GM12878 (cell line): ENCODE measurements around the gene CCDC88A. TPM values are rescaled to one million over a fixed set of nuclear protein-coding genes. Genes with fewer than 3 reads are reported as not detected.
"Not testable (repeated sequence)": the region's sequence is repeated elsewhere in the genome, so short reads cannot be mapped to it uniquely, and the experiment has no call there.

Source experiments
- ATAC-seq: fragments of 200-7000 bp; cut with Tn5 transposase; 3 replicates; pipeline ENCODE4 v1.9.1; 2020; ENCODE audit warnings: mild to moderate bottlenecking, moderate library complexity
- BruUV-seq: library from RNA; stranded (reverse); fragments of 400-500 nt; replicated peaks from 2 replicates; lab custom pipeline; 2021; lab: Mats Ljungman, UMichigan
- CTCF ChIA-PET: fragments of 300-600 bp; sonication (Branson Sonifier 250); formaldehyde crosslinking; extraction: SDS; loops from one replicate; lab custom pipeline; 2021; ENCODE audit warnings: inconsistent platforms; lab: Yijun Ruan, JAX
- POLR2A ChIA-PET: fragments of 350-600 bp; formaldehyde crosslinking; extraction: SDS; loops from one replicate; lab custom pipeline; 2021; ENCODE audit warnings: inconsistent platforms; lab: Charles Lee
- RAD21 ChIA-PET: fragments of 300-600 bp; sonication (Branson Sonifier 250); formaldehyde crosslinking; loops from one replicate; lab custom pipeline; 2023; ENCODE audit warnings: antibody characterized with exemption; ENCODE audit not compliant: unreplicated experiment; lab: Charles Lee
- SMC1A ChIA-PET: fragments of 300-600 bp; sonication (Branson Sonifier 250); formaldehyde crosslinking; loops from one replicate; lab custom pipeline; 2023; ENCODE audit not compliant: unreplicated experiment, uncharacterized antibody; lab: Charles Lee
- DNase-seq: peaks from one replicate; pipeline ENCODE4 v3.0.0-alpha.2; 2011; ENCODE audit warnings: low read depth, low spot score
- FAIRE-seq: peaks from 3 replicates; lab custom pipeline; 2011; peaks lifted over from hg19 to GRCh38; lab: Jason Lieb, UNC
- H2AFZ ChIP-seq: 2 replicates; pipeline ENCODE4 v1.6.0; 2011; ENCODE audit warnings: low read depth, low read length, control low read depth; ENCODE audit not compliant: control insufficient read depth
- H3K27ac ChIP-seq: 2 replicates; pipeline ENCODE4 v1.5.1; 2011; ENCODE audit warnings: control low read depth; ENCODE audit not compliant: control insufficient read depth, insufficient read depth
- H3K27me3 ChIP-seq, 2 experiments: replicated peaks in 1 of 2; 2 replicates each; pipeline versions ENCODE4 v1.6.0 to v1.6.1; 2011; ENCODE audit warnings: low read length in 1 of 2; ENCODE audit not compliant: control insufficient read depth in 2 of 2, insufficient read depth in 2 of 2
- H3K36me3 ChIP-seq, 2 experiments: 2 replicates each; pipeline ENCODE4 v1.5.1; 2011; ENCODE audit warnings: low read length in 1 of 2; ENCODE audit not compliant: control insufficient read depth in 2 of 2, insufficient read depth in 2 of 2
- H3K4me1 ChIP-seq: 2 replicates; pipeline ENCODE4 v1.6.1; 2011; ENCODE audit warnings: mild to moderate bottlenecking, low read length, moderate library complexity, mixed read lengths; ENCODE audit not compliant: control insufficient read depth, insufficient read depth
- H3K4me2 ChIP-seq: 2 replicates; pipeline ENCODE4 v1.6.0; 2011; ENCODE audit warnings: control low read depth; ENCODE audit not compliant: control insufficient read depth, insufficient read depth
- H3K4me3 ChIP-seq: fragments of 200-600 bp; sonication (generic); 2 replicates; pipeline ENCODE4 v1.5.1; 2016
- H3K79me2 ChIP-seq: 2 replicates; pipeline ENCODE4 v1.6.0; 2011; ENCODE audit warnings: low read length; ENCODE audit not compliant: control insufficient read depth, insufficient read depth
- H3K9ac ChIP-seq: 2 replicates; pipeline ENCODE4 v1.8.0; 2011; ENCODE audit warnings: low read length, control low read depth, mixed read lengths; ENCODE audit not compliant: control insufficient read depth, insufficient read depth
- H3K9me3 ChIP-seq: replicated peaks from 3 replicates; pipeline ENCODE4 v1.5.1; 2011; ENCODE audit warnings: mild to moderate bottlenecking, low read length; ENCODE audit not compliant: control insufficient read depth, insufficient read depth
- H4K20me1 ChIP-seq: 2 replicates; pipeline ENCODE4 v1.6.0; 2011; ENCODE audit not compliant: control insufficient read depth, insufficient read depth
- CEBPB ChIP-seq, 2 experiments: fragments of 150-350 bp in 1 of 2; IDR thresholded peaks; 2 replicates each; pipeline ENCODE4 v1.6.1; 2012 to 2014; ENCODE audit warnings: low read depth in 2 of 2, low read length in 2 of 2, borderline replicate concordance in 1 of 2, inconsistent platforms in 1 of 2
- CHD4 ChIP-seq: fragments of 200-600 bp; sonication (generic); IDR thresholded peaks from 2 replicates; pipeline ENCODE4 v1.6.1; 2016; ENCODE audit warnings: mild to moderate bottlenecking
- SREBF2 ChIP-seq: IDR thresholded peaks from 2 replicates; pipeline ENCODE4 v1.6.1; 2012; ENCODE audit warnings: mild to moderate bottlenecking, low read length
- WGBS: methylation state at CpG from one replicate; pipeline ENCODE4 v1.1.6; 2016; ENCODE audit warnings: low lambda C conversion rate; ENCODE audit not compliant: insufficient replicate concordance, insufficient coverage; ENCODE audit errors: missing lambda C conversion rate; 5-methylcytosine and 5-hydroxymethylcytosine counted together
- in situ Hi-C: fragments of 300-500 bp; cut with MboI; formaldehyde crosslinking; loops from 9 replicates; pipeline ENCODE4 v1.14.3; 2018; ENCODE audit warnings: mixed read lengths
- intact Hi-C: fragments of 100-400 bp; cut with micrococcal nuclease; formaldehyde crosslinking; loops from one replicate; pipeline ENCODE4 v1.14.2; 2022; ENCODE audit not compliant: unreplicated experiment
- polyA plus RNA-seq, 11 experiments: library from polyadenylated mRNA; depleted of rRNA in 4 of 11; unstranded in 6 of 11; stranded (reverse) in 5 of 11; fragments of >200 nt; fragmentation: Nextera tagmentation in 4 of 11; fragmentation: Illumina TruSeq in 1 of 11; extraction: Ambion mirVana in 4 of 11; extraction: Trizol in 1 of 11; gene quantifications; 1 replicate in 1 of 11; 2 replicates in 10 of 11; pipeline versions ENCODE4 v1.2.1 to v1.2.3, GENCODE V29; 2011 to 2016; ENCODE audit warnings: inconsistent platforms in 2 of 11, missing spikeins in 2 of 11, low read depth in 1 of 11
- total RNA-seq, 4 experiments: library from RNA; depleted of rRNA in 3 of 4; stranded (reverse); fragments of >200 nt in 3 of 4; fragmentation: Illumina TruSeq in 1 of 4; extraction: Trizol in 1 of 4; gene quantifications; 2 replicates each; pipeline versions ENCODE4 v1.2.1 to v1.2.3, GENCODE V29; 2013 to 2021
- TF ChIP-seq, protein P1 (sequence below): fragments of 450-650 bp; conservative IDR thresholded peaks from 2 replicates; pipeline ENCODE4 v1.6.1; 2017; ENCODE audit warnings: mild to moderate bottlenecking, moderate library complexity
- TF ChIP-seq, protein P2 (sequence below): IDR thresholded peaks from 2 replicates; pipeline ENCODE4 v1.6.1; 2012; ENCODE audit warnings: improper control_type of control experiment, low read depth, low read length; ENCODE audit not compliant: insufficient replicate concordance

CCDC88A gene
- total and polyA plus RNA-seq, 10 of the 15 experiments (the other 5 are each of a cell fraction or from before 2014, with no cell fraction given): 1.8 to 71.6 (median 45.9) TPM

GRCh38 chr2:55357164-55357563 lies 62.5 kb downstream of the CCDC88A start (continued):
- TF ChIP-seq, protein P1, sequence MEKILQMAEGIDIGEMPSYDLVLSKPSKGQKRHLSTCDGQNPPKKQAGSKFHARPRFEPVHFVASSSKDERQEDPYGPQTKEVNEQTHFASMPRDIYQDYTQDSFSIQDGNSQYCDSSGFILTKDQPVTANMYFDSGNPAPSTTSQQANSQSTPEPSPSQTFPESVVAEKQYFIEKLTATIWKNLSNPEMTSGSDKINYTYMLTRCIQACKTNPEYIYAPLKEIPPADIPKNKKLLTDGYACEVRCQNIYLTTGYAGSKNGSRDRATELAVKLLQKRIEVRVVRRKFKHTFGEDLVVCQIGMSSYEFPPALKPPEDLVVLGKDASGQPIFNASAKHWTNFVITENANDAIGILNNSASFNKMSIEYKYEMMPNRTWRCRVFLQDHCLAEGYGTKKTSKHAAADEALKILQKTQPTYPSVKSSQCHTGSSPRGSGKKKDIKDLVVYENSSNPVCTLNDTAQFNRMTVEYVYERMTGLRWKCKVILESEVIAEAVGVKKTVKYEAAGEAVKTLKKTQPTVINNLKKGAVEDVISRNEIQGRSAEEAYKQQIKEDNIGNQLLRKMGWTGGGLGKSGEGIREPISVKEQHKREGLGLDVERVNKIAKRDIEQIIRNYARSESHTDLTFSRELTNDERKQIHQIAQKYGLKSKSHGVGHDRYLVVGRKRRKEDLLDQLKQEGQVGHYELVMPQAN: no peak

- POLR2A ChIA-PET, BruUV-seq, H3K4me2 ChIP-seq, in situ Hi-C loops, RAD21 ChIA-PET, H3K27me3 ChIP-seq, H3K9me3 ChIP-seq, FAIRE-seq, CTCF ChIA-PET, intact Hi-C loops, H3K36me3 ChIP-seq, H2AFZ ChIP-seq, H3K9ac ChIP-seq, H3K27ac ChIP-seq, H4K20me1 ChIP-seq, ATAC-seq, DNase-seq, H3K4me3 ChIP-seq, H3K4me1 ChIP-seq, H3K79me2 ChIP-seq: not testable (repeated sequence)
- SMC1A ChIA-PET: interaction anchor here (1.2 kb wide), 1 partner anchor 10 kb away, joined by 3 read pairs; no protein-coding TSS in a partner anchor
- 78% methylated on average over 2 of the region's 2 CpGs for WGBS
Measured at GRCh38 chr2:55356136-55356535, 63.5 kb downstream of the CCDC88A start.

DNA sequence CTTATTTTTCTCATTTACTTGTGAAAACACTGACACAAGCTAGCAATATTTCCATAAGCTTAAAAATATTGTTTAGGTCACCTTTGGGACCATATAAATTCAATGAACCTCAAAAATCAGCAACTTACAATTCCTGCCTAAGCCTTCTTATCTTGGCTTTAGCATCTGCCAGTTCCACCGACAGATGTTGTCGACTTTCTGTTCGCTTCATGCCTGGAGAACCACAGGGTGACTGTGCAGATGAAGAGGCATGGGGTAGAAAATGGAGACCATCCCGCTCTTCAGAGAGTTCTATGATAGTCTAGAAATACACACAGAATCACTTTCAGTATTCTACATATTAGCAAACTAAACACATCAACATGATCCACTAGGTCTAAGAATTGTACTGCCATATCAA lies 64.2 kb downstream of the CCDC88A start:
- Histone ChIP-seq H4K20me1 (no peaks in the 10 kb centered on the region), H3K79me2 (no peaks in the 10 kb centered on the region), H3K36me3 (no peaks in the 10 kb centered on the region; a peak in 1 of 4 replicates), H3K27me3 (no peaks in the 10 kb centered on the region), H3K9me3 (no peaks in the 10 kb centered on the region), H2AFZ (no peak overlapping the region), H3K9ac (no peak overlapping the region), H3K4me3 (no peak overlapping the region), H3K4me1 (no peaks in the 10 kb centered on the region), H3K27ac (no peak overlapping the region), H3K4me2 (no peak overlapping the region)
- TF ChIP-seq CEBPB (IDR thresholded peaks at IDR 0.05; ENCODE audit: borderline replicate concordance in 1 of 2, low read depth in 2 of 2, low read length in 2 of 2): no peak
- no peak for TF ChIP-seq CHD4
- no peak for TF ChIP-seq SREBF2
- TF ChIP-seq, protein P2, sequence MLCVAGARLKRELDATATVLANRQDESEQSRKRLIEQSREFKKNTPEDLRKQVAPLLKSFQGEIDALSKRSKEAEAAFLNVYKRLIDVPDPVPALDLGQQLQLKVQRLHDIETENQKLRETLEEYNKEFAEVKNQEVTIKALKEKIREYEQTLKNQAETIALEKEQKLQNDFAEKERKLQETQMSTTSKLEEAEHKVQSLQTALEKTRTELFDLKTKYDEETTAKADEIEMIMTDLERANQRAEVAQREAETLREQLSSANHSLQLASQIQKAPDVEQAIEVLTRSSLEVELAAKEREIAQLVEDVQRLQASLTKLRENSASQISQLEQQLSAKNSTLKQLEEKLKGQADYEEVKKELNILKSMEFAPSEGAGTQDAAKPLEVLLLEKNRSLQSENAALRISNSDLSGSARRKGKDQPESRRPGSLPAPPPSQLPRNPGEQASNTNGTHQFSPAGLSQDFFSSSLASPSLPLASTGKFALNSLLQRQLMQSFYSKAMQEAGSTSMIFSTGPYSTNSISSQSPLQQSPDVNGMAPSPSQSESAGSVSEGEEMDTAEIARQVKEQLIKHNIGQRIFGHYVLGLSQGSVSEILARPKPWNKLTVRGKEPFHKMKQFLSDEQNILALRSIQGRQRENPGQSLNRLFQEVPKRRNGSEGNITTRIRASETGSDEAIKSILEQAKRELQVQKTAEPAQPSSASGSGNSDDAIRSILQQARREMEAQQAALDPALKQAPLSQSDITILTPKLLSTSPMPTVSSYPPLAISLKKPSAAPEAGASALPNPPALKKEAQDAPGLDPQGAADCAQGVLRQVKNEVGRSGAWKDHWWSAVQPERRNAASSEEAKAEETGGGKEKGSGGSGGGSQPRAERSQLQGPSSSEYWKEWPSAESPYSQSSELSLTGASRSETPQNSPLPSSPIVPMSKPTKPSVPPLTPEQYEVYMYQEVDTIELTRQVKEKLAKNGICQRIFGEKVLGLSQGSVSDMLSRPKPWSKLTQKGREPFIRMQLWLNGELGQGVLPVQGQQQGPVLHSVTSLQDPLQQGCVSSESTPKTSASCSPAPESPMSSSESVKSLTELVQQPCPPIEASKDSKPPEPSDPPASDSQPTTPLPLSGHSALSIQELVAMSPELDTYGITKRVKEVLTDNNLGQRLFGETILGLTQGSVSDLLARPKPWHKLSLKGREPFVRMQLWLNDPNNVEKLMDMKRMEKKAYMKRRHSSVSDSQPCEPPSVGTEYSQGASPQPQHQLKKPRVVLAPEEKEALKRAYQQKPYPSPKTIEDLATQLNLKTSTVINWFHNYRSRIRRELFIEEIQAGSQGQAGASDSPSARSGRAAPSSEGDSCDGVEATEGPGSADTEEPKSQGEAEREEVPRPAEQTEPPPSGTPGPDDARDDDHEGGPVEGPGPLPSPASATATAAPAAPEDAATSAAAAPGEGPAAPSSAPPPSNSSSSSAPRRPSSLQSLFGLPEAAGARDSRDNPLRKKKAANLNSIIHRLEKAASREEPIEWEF: no peak
- no peak for FAIRE-seq
- ChIA-PET CTCF (no interaction called here), POLR2A (no interaction called here), RAD21 (no interaction called here), SMC1A (no interaction called here)
- no TSS peak for BruUV-seq
- in situ Hi-C loops: no loop called here
- no peak for ATAC-seq
- intact Hi-C loops: no loop called here
- 97% methylated on average over 4 of the region's 4 CpGs for WGBS
- DNase-seq: no peak
